Calu3 (cell line): ENCODE data around the gene PCSK5. TPM values are rescaled to one million over a fixed set of nuclear protein-coding genes. Genes with fewer than 3 reads are reported as not detected.

Experiments used
- BruUV-seq: library from RNA; stranded (reverse); fragments of 400-500 nt; replicated peaks from 2 replicates; lab custom pipeline; 2021; lab: Mats Ljungman, UMichigan
- CTCF ChIA-PET: fragments of 300-600 bp; sonication (Branson Sonifier 250); formaldehyde crosslinking; loops from one replicate; lab custom pipeline; 2022; ENCODE audit warnings: antibody characterized with exemption; lab: Charles Lee
- DNase-seq: peaks from one replicate; pipeline ENCODE4 v3.0.0; 2022
- H3K27ac Mint-ChIP-seq: one replicate; pipeline ENCODE4 v1.8.0; 2022; ENCODE audit warnings: mixed read lengths; ENCODE audit not compliant: unreplicated experiment
- H3K27me3 Mint-ChIP-seq: one replicate; pipeline ENCODE4 v1.8.0; 2022; ENCODE audit warnings: mixed read lengths; ENCODE audit not compliant: unreplicated experiment
- H3K36me3 Mint-ChIP-seq: one replicate; pipeline ENCODE4 v1.8.0; 2022; ENCODE audit warnings: mild to moderate bottlenecking, moderate library complexity, mixed read lengths; ENCODE audit not compliant: insufficient read depth, unreplicated experiment
- H3K4me1 Mint-ChIP-seq: one replicate; pipeline ENCODE4 v1.8.0; 2022; ENCODE audit warnings: mild to moderate bottlenecking, low read depth, mixed read lengths; ENCODE audit not compliant: unreplicated experiment
- H3K4me3 Mint-ChIP-seq: one replicate; pipeline ENCODE4 v1.8.0; 2022; ENCODE audit warnings: mild to moderate bottlenecking, low read depth, moderate library complexity, mixed read lengths; ENCODE audit not compliant: unreplicated experiment
- H3K9me3 Mint-ChIP-seq: one replicate; pipeline ENCODE4 v1.8.0; 2022; ENCODE audit warnings: low read depth, mixed read lengths; ENCODE audit not compliant: unreplicated experiment
- intact Hi-C: fragments of 100-400 bp; cut with micrococcal nuclease; formaldehyde crosslinking; loops from one replicate; pipeline ENCODE4 v1.10.0; 2022; ENCODE audit not compliant: unreplicated experiment
- total RNA-seq: library from RNA; stranded (reverse); gene quantifications from 2 replicates; pipeline ENCODE4 v1.2.3, GENCODE V29; 2022
- TF ChIP-seq, protein P1 (sequence below): fragments of 200-600 bp; IDR thresholded peaks from one replicate; pipeline ENCODE4 v1.8.0; 2022; ENCODE audit warnings: antibody characterized with exemption; ENCODE audit not compliant: unreplicated experiment

PCSK5 gene
- total RNA-seq, 1 experiment from 2014 or later = 38.4 TPM

DNA sequence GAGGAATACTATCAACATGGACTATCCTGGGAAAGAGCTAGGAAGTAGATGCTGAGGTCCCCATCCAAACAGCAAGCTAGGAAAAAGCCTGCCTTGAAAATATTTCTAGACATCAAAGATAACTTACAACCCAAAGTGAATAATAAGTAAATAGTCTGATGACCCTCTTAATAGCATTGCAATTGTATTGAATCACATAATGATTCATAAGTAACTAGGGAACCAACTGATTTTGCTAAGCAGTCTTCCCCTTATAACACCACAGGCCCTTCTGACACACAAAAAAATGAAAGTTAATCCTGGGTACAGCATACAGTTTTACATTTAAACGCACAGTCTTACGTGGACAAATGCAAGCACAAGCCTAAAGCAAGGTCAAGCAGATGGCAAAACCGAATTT lies 304.4 kb downstream of the PCSK5 start:
- Mint-ChIP-seq H3K4me3 (no peak overlapping the region), H3K27me3 (no peaks in the 10 kb centered on the region), H3K4me1 (no peaks in the 10 kb centered on the region), H3K9me3 (no peaks in the 10 kb centered on the region), H3K27ac (no peak overlapping the region), H3K36me3 (peaks cover 25% of the 10 kb centered on the region)
- CTCF ChIA-PET = no interaction called here
- no TSS peak for BruUV-seq
- intact Hi-C loops = no loop called here
- no peak for DNase-seq
- TF ChIP-seq, protein P1, sequence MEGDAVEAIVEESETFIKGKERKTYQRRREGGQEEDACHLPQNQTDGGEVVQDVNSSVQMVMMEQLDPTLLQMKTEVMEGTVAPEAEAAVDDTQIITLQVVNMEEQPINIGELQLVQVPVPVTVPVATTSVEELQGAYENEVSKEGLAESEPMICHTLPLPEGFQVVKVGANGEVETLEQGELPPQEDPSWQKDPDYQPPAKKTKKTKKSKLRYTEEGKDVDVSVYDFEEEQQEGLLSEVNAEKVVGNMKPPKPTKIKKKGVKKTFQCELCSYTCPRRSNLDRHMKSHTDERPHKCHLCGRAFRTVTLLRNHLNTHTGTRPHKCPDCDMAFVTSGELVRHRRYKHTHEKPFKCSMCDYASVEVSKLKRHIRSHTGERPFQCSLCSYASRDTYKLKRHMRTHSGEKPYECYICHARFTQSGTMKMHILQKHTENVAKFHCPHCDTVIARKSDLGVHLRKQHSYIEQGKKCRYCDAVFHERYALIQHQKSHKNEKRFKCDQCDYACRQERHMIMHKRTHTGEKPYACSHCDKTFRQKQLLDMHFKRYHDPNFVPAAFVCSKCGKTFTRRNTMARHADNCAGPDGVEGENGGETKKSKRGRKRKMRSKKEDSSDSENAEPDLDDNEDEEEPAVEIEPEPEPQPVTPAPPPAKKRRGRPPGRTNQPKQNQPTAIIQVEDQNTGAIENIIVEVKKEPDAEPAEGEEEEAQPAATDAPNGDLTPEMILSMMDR = no peak

DNA sequence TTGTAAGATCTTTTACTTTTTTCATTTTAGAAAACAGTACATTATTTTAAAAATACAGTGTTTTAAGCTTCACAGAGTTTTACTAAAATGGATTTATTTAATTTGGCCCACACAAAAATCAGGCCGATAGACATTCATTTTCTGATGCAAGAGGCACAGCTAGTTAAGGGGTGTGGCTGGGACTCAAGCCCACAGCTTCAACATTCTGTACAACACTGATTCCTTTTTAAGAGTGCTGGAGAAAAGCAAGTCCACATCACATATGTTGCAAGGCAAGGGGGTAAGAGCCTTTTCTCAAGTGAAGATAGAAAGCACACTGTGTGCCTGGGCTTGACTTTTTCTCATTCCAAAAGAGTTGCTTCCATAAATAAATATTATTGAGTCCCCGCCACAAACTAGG lies 307.9 kb downstream of the PCSK5 start:
- Mint-ChIP-seq H3K9me3 (no peaks in the 10 kb centered on the region), H3K36me3 (peaks cover 2% of the 10 kb centered on the region), H3K4me3 (no peak overlapping the region), H3K27me3 (no peaks in the 10 kb centered on the region), H3K27ac (no peak overlapping the region), H3K4me1 (peaks cover 5% of the 10 kb centered on the region)
- intact Hi-C loops = no loop called here
- CTCF ChIA-PET = no interaction called here
- TF ChIP-seq, protein P1 = no peak
- no peak for DNase-seq
- BruUV-seq = no TSS peak

DNA sequence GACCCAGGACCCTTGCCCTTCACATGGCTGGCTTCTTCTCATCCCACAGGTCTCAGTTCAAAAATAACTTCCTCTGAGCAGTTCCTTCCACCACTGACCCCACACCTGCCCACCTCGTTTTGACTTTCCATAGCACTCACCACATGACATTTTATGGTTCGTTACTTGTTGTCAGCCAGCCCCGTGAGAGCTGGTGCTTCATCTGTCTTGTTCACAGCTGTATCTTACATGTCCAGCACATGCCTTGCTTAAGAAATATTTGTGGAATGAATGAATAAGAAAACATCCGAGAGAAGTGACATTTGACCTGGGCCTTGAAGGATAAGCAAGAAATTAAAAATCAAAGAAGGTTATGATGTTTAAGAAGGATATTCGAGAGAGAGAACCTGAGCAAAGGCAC lies 309.8 kb downstream of the PCSK5 start:
- DNase-seq = no peak
- Mint-ChIP-seq H3K4me1 (peaks cover 17% of the 10 kb centered on the region), H3K36me3 (no peaks in the 10 kb centered on the region), H3K27me3 (no peaks in the 10 kb centered on the region), H3K27ac (no peak overlapping the region), H3K9me3 (no peaks in the 10 kb centered on the region), H3K4me3 (no peak overlapping the region)
- intact Hi-C loops = no loop called here
- CTCF ChIA-PET = no interaction called here
- TF ChIP-seq, protein P1 = no peak
- BruUV-seq = no TSS peak

DNA sequence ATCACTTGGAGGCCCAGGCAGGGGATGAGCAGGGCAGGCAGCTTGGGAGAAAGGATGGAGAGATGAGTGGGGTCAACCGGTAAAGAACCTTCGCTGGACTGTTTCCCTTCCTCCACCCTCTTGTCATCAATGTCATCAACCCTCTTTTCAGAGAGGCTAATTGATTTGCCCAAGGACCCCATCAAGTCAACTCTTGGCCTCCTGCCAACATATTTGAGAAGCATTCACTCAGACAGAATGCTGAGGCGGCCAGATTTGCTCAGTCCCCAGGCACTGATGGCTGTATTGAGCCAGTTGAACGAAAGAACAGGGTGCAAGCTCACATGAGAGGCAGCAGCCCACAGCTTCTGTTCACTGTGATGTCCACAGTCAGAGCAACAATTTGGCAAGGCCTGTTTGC lies 310.3 kb downstream of the PCSK5 start:
- H3K36me3 Mint-ChIP-seq = no peaks in the 10 kb centered on the region
- H3K4me1 Mint-ChIP-seq = peaks cover 17% of the 10 kb centered on the region
- no peak overlapping the region for H3K4me3 Mint-ChIP-seq
- H3K27ac Mint-ChIP-seq = no peak overlapping the region
- no peaks in the 10 kb centered on the region for H3K27me3 Mint-ChIP-seq
- no peak for DNase-seq
- no peaks in the 10 kb centered on the region for H3K9me3 Mint-ChIP-seq
- BruUV-seq = no TSS peak
- CTCF ChIA-PET = no interaction called here
- intact Hi-C loops = no loop called here
- TF ChIP-seq, protein P1 = no peak
